A673 (cell line): Measurements from ENCODE around the gene AGBL4. TPM values are rescaled to one million over a fixed set of nuclear protein-coding genes. Genes with fewer than 3 reads are reported as not detected.

ENCODE experiments used
- BruUV-seq: library from RNA; stranded (reverse); fragments of 400-500 nt; replicated peaks from 2 replicates; lab custom pipeline; 2021; lab: Mats Ljungman, UMichigan
- CTCF ChIA-PET: fragments of 300-600 bp; sonication (Branson Sonifier 250); formaldehyde crosslinking; loops from one replicate; lab custom pipeline; 2022; ENCODE audit warnings: antibody characterized with exemption; lab: Charles Lee
- POLR2A ChIA-PET: fragments of 300-600 bp; sonication (Branson Sonifier 250); formaldehyde crosslinking; loops from one replicate; lab custom pipeline; 2022; ENCODE audit warnings: antibody characterized with exemption; ENCODE audit not compliant: low non-redundant PET; lab: Charles Lee
- DNase-seq: peaks from one replicate; pipeline ENCODE4 v3.0.0-alpha.2; 2015; ENCODE audit warnings: low spot score
- H3K27ac ChIP-seq: fragments of 200-600 bp; sonication (generic); 2 replicates; pipeline ENCODE4 v1.5.1; 2016; ENCODE audit warnings: mixed run types, low read depth, mild to moderate bottlenecking, mixed read lengths, antibody characterized with exemption, low read length; ENCODE audit not compliant: poor library complexity, severe bottlenecking
- H3K27me3 ChIP-seq: fragments of 200-600 bp; sonication (generic); replicated peaks from 2 replicates; pipeline ENCODE4 v1.6.1; 2017; ENCODE audit warnings: mixed run types, low read depth, mild to moderate bottlenecking, mixed read lengths, antibody characterized with exemption, low read length; ENCODE audit not compliant: insufficient read depth, poor library complexity
- H3K36me3 ChIP-seq: fragments of 200-600 bp; sonication (generic); 2 replicates; pipeline ENCODE4 v1.6.1; 2016; ENCODE audit warnings: mixed run types, mild to moderate bottlenecking, mixed read lengths, antibody characterized with exemption, low read length; ENCODE audit not compliant: insufficient read depth, poor library complexity, severe bottlenecking
- H3K4me1 ChIP-seq: fragments of 200-600 bp; sonication (generic); 2 replicates; pipeline ENCODE4 v1.6.1; 2017; ENCODE audit warnings: mixed run types, mild to moderate bottlenecking, mixed read lengths, antibody characterized with exemption, low read length; ENCODE audit not compliant: insufficient read depth, poor library complexity, severe bottlenecking
- H3K4me3 ChIP-seq: fragments of 200-600 bp; sonication (generic); 2 replicates; pipeline ENCODE4 v1.5.1; 2016; ENCODE audit warnings: low read depth, mixed run types, mild to moderate bottlenecking, mixed read lengths, low read length; ENCODE audit not compliant: poor library complexity, severe bottlenecking
- H3K9me3 ChIP-seq: fragments of 200-600 bp; sonication (generic); 2 replicates; pipeline ENCODE4 v1.6.1; 2016; ENCODE audit warnings: mixed run types, low read depth, mild to moderate bottlenecking, mixed read lengths, antibody characterized with exemption, low read length; ENCODE audit not compliant: poor library complexity, severe bottlenecking
- CTCF ChIP-seq: fragments of 300-800, 200-600 bp; sonication (generic); conservative IDR thresholded peaks from 2 replicates; pipeline ENCODE4 v1.5.1; 2017; ENCODE audit warnings: low read depth, mild to moderate bottlenecking, antibody characterized with exemption, low read length, moderate library complexity, mixed read lengths
- EZH2 ChIP-seq: fragments of 200-600 bp; sonication (generic); IDR thresholded peaks from 2 replicates; pipeline ENCODE4 v1.6.1; 2017; ENCODE audit warnings: borderline replicate concordance, low read depth, mild to moderate bottlenecking, mixed read lengths, antibody characterized with exemption, low read length; ENCODE audit not compliant: poor library complexity, severe bottlenecking
- intact Hi-C: fragments of 100-400 bp; cut with micrococcal nuclease; formaldehyde crosslinking; loops from one replicate; pipeline ENCODE4 v1.10.0; 2022; ENCODE audit not compliant: unreplicated experiment
- total RNA-seq: library from RNA; stranded (reverse); gene quantifications from 2 replicates; pipeline ENCODE4 v1.2.3, GENCODE V29; 2021

AGBL4 gene
- total RNA-seq, 1 experiment from 2014 or later = 0.32 TPM

- ChIA-PET CTCF (no interaction called here), POLR2A (no interaction called here)
- Histone ChIP-seq H3K27me3 (no peaks in the 10 kb centered on the region), H3K36me3 (no peaks in the 10 kb centered on the region), H3K9me3 (no peaks in the 10 kb centered on the region), H3K27ac (no peak overlapping the region), H3K4me3 (no peak overlapping the region), H3K4me1 (no peaks in the 10 kb centered on the region)
- no TSS peak for BruUV-seq
- no peak for TF ChIP-seq CTCF
- no peak for TF ChIP-seq EZH2
- intact Hi-C loops = no loop called here
- DNase-seq = no peak
These were observed 467.0 kb downstream of the AGBL4 start for GRCh38 chr1:49556676-49557234.

GRCh38 chr1:49552101-49552500 lies 471.7 kb downstream of the AGBL4 start:
- BruUV-seq = no TSS peak
- H3K4me3 ChIP-seq = no peak overlapping the region
- H3K9me3 ChIP-seq = no peaks in the 10 kb centered on the region
- no peak for DNase-seq
- intact Hi-C loops = no loop called here
- ChIA-PET POLR2A (no interaction called here), CTCF (no interaction called here)
- no peaks in the 10 kb centered on the region for H3K36me3 ChIP-seq
- H3K27me3 ChIP-seq = no peaks in the 10 kb centered on the region
- no peak overlapping the region for H3K27ac ChIP-seq
- TF ChIP-seq CTCF = no peak
- no peak for TF ChIP-seq EZH2
- no peaks in the 10 kb centered on the region for H3K4me1 ChIP-seq

- H3K27me3 ChIP-seq = no peaks in the 10 kb centered on the region
- no TSS peak for BruUV-seq
- intact Hi-C loops = no loop called here
- H3K4me1 ChIP-seq = no peaks in the 10 kb centered on the region
- TF ChIP-seq EZH2 (no peak), CTCF (no peak)
- POLR2A ChIA-PET = no interaction called here
- H3K4me3 ChIP-seq = no peak overlapping the region
- no peaks in the 10 kb centered on the region for H3K36me3 ChIP-seq
- H3K27ac ChIP-seq = no peak overlapping the region
- CTCF ChIA-PET = no interaction called here
- no peak for DNase-seq
- H3K9me3 ChIP-seq = no peaks in the 10 kb centered on the region
These were observed 479.1 kb downstream of the AGBL4 start for GRCh38 chr1:49544615-49545014.
